HepG2 (cell line): ENCODE measurements around the gene SUN5. TPM values are rescaled to one million over a fixed set of nuclear protein-coding genes. Genes with fewer than 3 reads are reported as not detected.

Source experiments
- DNMT1 ChIP-seq: sonication (generic); formaldehyde crosslinking; IDR thresholded peaks from 2 replicates; pipeline ENCODE4 v1.5.1; 2020; ENCODE audit warnings: mild to moderate bottlenecking, missing genetic modification reagents
- DRAP1 ChIP-seq: IDR thresholded peaks from 2 replicates; pipeline ENCODE4 v1.6.1; 2016; ENCODE audit warnings: missing genetic modification reagents, missing compliant biosample characterization
- ERF ChIP-seq: IDR thresholded peaks from 2 replicates; pipeline ENCODE4 v1.6.1; 2018; ENCODE audit warnings: missing biosample characterization, missing genetic modification reagents
- GLI4 ChIP-seq: sonication (generic); formaldehyde crosslinking; IDR thresholded peaks from 2 replicates; pipeline ENCODE4 v1.5.1; 2020; ENCODE audit warnings: missing genetic modification reagents, mild to moderate bottlenecking, moderate library complexity, borderline replicate concordance
- MED8 ChIP-seq: sonication (generic); formaldehyde crosslinking; IDR thresholded peaks from 2 replicates; pipeline ENCODE4 v1.8.1; 2023; ENCODE audit warnings: mild to moderate bottlenecking, missing genetic modification reagents; ENCODE audit not compliant: insufficient replicate concordance
- NRL ChIP-seq: sonication (generic); formaldehyde crosslinking; IDR thresholded peaks from 2 replicates; pipeline ENCODE4 v1.5.0; 2020; ENCODE audit warnings: missing genetic modification reagents, mild to moderate bottlenecking, moderate library complexity, borderline replicate concordance
- PAF1 ChIP-seq: IDR thresholded peaks from 2 replicates; pipeline ENCODE4 v1.6.1; 2016; ENCODE audit warnings: missing genetic modification reagents, missing compliant biosample characterization
- PATZ1 ChIP-seq: sonication (generic); formaldehyde crosslinking; IDR thresholded peaks from 2 replicates; pipeline ENCODE4 v1.4.0; 2020; ENCODE audit warnings: missing genetic modification reagents
- RNF2 ChIP-seq: fragments of 450-650 bp; conservative IDR thresholded peaks from 2 replicates; pipeline ENCODE4 v1.6.1; 2016; ENCODE audit warnings: low read depth
- SRY ChIP-seq: sonication (generic); formaldehyde crosslinking; IDR thresholded peaks from 2 replicates; pipeline ENCODE4 v1.8.0; 2022; ENCODE audit warnings: mild to moderate bottlenecking, missing genetic modification reagents
- TFAP4 ChIP-seq: sonication (generic); IDR thresholded peaks from 2 replicates; pipeline ENCODE4 v1.6.1; 2016; ENCODE audit warnings: low read depth, borderline replicate concordance
- TRIM24 ChIP-seq: sonication (generic); formaldehyde crosslinking; IDR thresholded peaks from 2 replicates; pipeline ENCODE4 v1.8.0; 2022; ENCODE audit warnings: mild to moderate bottlenecking, missing genetic modification reagents
- ZBTB14 ChIP-seq: sonication (generic); formaldehyde crosslinking; IDR thresholded peaks from 2 replicates; pipeline ENCODE4 v1.4.0; 2020; ENCODE audit warnings: missing genetic modification reagents
- ZBTB33 ChIP-seq: sonication (generic); formaldehyde crosslinking; IDR thresholded peaks from 2 replicates; pipeline ENCODE4 v1.4.0; 2020; ENCODE audit warnings: missing genetic modification reagents
- ZNF430 ChIP-seq: sonication (generic); formaldehyde crosslinking; IDR thresholded peaks from 2 replicates; pipeline ENCODE4 v1.9.0; 2021; ENCODE audit warnings: mild to moderate bottlenecking, missing genetic modification reagents
- ZNF496 ChIP-seq: sonication (generic); formaldehyde crosslinking; IDR thresholded peaks from 2 replicates; pipeline ENCODE4 v1.8.1; 2023; ENCODE audit warnings: mild to moderate bottlenecking, moderate library complexity, missing genetic modification reagents; ENCODE audit not compliant: insufficient replicate concordance
- ZNF724P ChIP-seq: sonication (generic); formaldehyde crosslinking; IDR thresholded peaks from 2 replicates; pipeline ENCODE4 v1.8.0; 2022; ENCODE audit warnings: missing genetic modification reagents, borderline replicate concordance
- ZNF780A ChIP-seq: sonication (generic); formaldehyde crosslinking; IDR thresholded peaks from 2 replicates; pipeline ENCODE4 v1.8.0; 2022; ENCODE audit warnings: mild to moderate bottlenecking, missing genetic modification reagents, moderate library complexity
- ZNF879 ChIP-seq: sonication (generic); formaldehyde crosslinking; IDR thresholded peaks from 2 replicates; pipeline ENCODE4 v1.8.1; 2023; ENCODE audit warnings: missing genetic modification reagents
- ZSCAN25 ChIP-seq: sonication (generic); formaldehyde crosslinking; IDR thresholded peaks from 2 replicates; pipeline ENCODE4 v1.8.0; 2022; ENCODE audit warnings: mild to moderate bottlenecking, missing genetic modification reagents
- ZSCAN5A ChIP-seq: sonication (generic); formaldehyde crosslinking; IDR thresholded peaks from 2 replicates; pipeline ENCODE4 v1.8.0; 2022; ENCODE audit warnings: mild to moderate bottlenecking, missing genetic modification reagents, borderline replicate concordance
- polyA plus RNA-seq, 8 experiments: library from polyadenylated mRNA; depleted of rRNA in 3 of 8; stranded (reverse) in 7 of 8; unstranded in 1 of 8; fragments of >200 nt; fragmentation: Illumina TruSeq in 4 of 8; extraction: Trizol in 4 of 8; gene quantifications; 2 replicates each; pipeline versions ENCODE4 v1.2.1 to v1.2.3, GENCODE V29; 2011 to 2016; ENCODE audit warnings: low read depth in 4 of 8, missing spikeins in 1 of 8, mixed read lengths in 1 of 8; ENCODE audit not compliant: insufficient read depth in 1 of 8
- total RNA-seq, 5 experiments: library from RNA; depleted of rRNA; stranded (reverse); fragments of >200 nt; fragmentation: Illumina TruSeq; extraction: Trizol; gene quantifications; 2 replicates each; pipeline ENCODE4 v1.2.3, GENCODE V29; 2016; ENCODE audit warnings: low read depth in 1 of 5

The SUN5 gene
- total and polyA plus RNA-seq, 2 of the 13 experiments (the other 11 are each of a cell fraction or from before 2014, with no cell fraction given), result not detected

GRCh38 chr20:32980131-32980941 is 23.9 kb downstream of the SUN5 start (continued):
- TF ChIP-seq ZNF780A, result no peak
- TF ChIP-seq ZBTB33 (CRISPR knock-in tag), result peak; percentile 96
- no peak for TF ChIP-seq ZNF430 (CRISPR knock-in tag)
- TF ChIP-seq MED8 (CRISPR knock-in tag), result no peak
- no peak for TF ChIP-seq ZSCAN5A
- no peak for TF ChIP-seq TRIM24
- no peak for TF ChIP-seq ZBTB14 (CRISPR knock-in tag)
- TF ChIP-seq ZNF879 (CRISPR knock-in tag), result no peak
- TF ChIP-seq DNMT1 (CRISPR knock-in tag), result 0 out of 2 replicates have a peak, but pooled peaks have one; percentile 30
- TF ChIP-seq TFAP4, result no peak
- 0 out of 2 replicates have a peak, but pooled peaks have one; percentile 21 for TF ChIP-seq NRL
- no peak for TF ChIP-seq SRY (CRISPR knock-in tag)
- no peak for TF ChIP-seq ZSCAN25 (CRISPR knock-in tag)
- TF ChIP-seq GLI4 (CRISPR knock-in tag), result no peak
- TF ChIP-seq ZNF496 (CRISPR knock-in tag), result no peak
- TF ChIP-seq RNF2, result no peak
- TF ChIP-seq DRAP1, result no peak
- no peak for TF ChIP-seq PAF1 (CRISPR knock-in tag)
- peak; percentile 56; the same call in 1 of the 2 replicates for TF ChIP-seq PATZ1 (CRISPR knock-in tag)
- no peak for TF ChIP-seq ZNF724P
- no peak for TF ChIP-seq ERF
